Fibroblast of lung (primary cell): ENCODE results near the gene KDM8. TPM values are rescaled to one million over a fixed set of nuclear protein-coding genes. Genes with fewer than 3 reads are reported as not detected.

ENCODE experiments used
- polyA plus RNA-seq, 2 donors: library from polyadenylated mRNA; depleted of rRNA in 1 of 2; stranded (reverse) in 1 of 2; unstranded in 1 of 2; fragments of >200 nt; gene quantifications; 2 replicates each; pipeline ENCODE4 v1.2.1, GENCODE V29; 2011 to 2012; ENCODE audit warnings: missing spikeins in 1 of 2
- total RNA-seq: library from RNA; depleted of rRNA; stranded (reverse); fragments of >200 nt; gene quantifications from 2 replicates; pipeline ENCODE4 v1.2.1, GENCODE V29; 2014

The KDM8 gene
- total and polyA plus RNA-seq, 2 donors (not counting 1 experiment from before 2014, with no cell fraction given): 2.0 to 3.6 TPM

Other genes starting within 250 kb of the KDM8 start
- not detected in 2 replicates for gene C16orf82, start 136.6 kb upstream of the KDM8 start, total RNA-seq
- not detected in 2 replicates for gene C16orf82, start 136.6 kb upstream of the KDM8 start, polyA plus RNA-seq
- gene NSMCE1, start 65.2 kb downstream of the KDM8 start, total RNA-seq: 124 and 142 TPM in 2 replicates
- 48.8 and 62.3 TPM in 2 replicates for gene NSMCE1, start 65.2 kb downstream of the KDM8 start, polyA plus RNA-seq
- 21.1 and 23.6 TPM in 2 replicates for gene IL4R, start 110.4 kb downstream of the KDM8 start, total RNA-seq
- gene IL4R, start 110.4 kb downstream of the KDM8 start, polyA plus RNA-seq: 17.1 and 25.5 TPM in 2 replicates
- 1.8 and 7.4 TPM in 2 replicates for gene IL21R, start 198.6 kb downstream of the KDM8 start, total RNA-seq
- gene IL21R, start 198.6 kb downstream of the KDM8 start, polyA plus RNA-seq: 0.87 and 0.95 TPM in 2 replicates